HCT116 (cell line): ENCODE results near the gene RAB33B. TPM values are rescaled to one million over a fixed set of nuclear protein-coding genes. Genes with fewer than 3 reads are reported as not detected.

ENCODE experiments used
- total RNA-seq: library from RNA; stranded (reverse); gene quantifications from one replicate; pipeline ENCODE4 v1.2.1, GENCODE V29; 2021; ENCODE audit not compliant: unreplicated experiment

The RAB33B gene
- total RNA-seq, 1 experiment from 2014 or later: 5.4 TPM

Other genes with a start within 250 kb of the RAB33B start
- gene MGARP, start 173.9 kb upstream of the RAB33B start, total RNA-seq: 0.22 TPM
- gene NAA15, start 152.6 kb upstream of the RAB33B start, total RNA-seq: 79.7 TPM
- 86.9 TPM for gene NDUFC1, start 151.6 kb upstream of the RAB33B start, total RNA-seq
- gene SETD7, start 102.1 kb downstream of the RAB33B start, total RNA-seq: 41.6 TPM
- 24.3 TPM for gene MGST2, start 211.7 kb downstream of the RAB33B start, total RNA-seq